ENCODE results near the gene OGT. TPM values are rescaled to one million over a fixed set of nuclear protein-coding genes. Genes with fewer than 3 reads are reported as not detected.
"Not testable (repeated sequence)": the region's sequence is repeated elsewhere in the genome, so short reads cannot be mapped to it uniquely, and the experiment has no call there.

Gene OGT
- total RNA-seq, 4 donors from 2014 or later, result 117 to 243 (median 144) TPM

- no peaks in the 10 kb centered on the region for H3K9me3 ChIP-seq
- no peaks in the 10 kb centered on the region for H3K27me3 ChIP-seq
Observed at GRCh38 chrX:71496476-71496875, 36.4 kb upstream of the OGT start.

DNA sequence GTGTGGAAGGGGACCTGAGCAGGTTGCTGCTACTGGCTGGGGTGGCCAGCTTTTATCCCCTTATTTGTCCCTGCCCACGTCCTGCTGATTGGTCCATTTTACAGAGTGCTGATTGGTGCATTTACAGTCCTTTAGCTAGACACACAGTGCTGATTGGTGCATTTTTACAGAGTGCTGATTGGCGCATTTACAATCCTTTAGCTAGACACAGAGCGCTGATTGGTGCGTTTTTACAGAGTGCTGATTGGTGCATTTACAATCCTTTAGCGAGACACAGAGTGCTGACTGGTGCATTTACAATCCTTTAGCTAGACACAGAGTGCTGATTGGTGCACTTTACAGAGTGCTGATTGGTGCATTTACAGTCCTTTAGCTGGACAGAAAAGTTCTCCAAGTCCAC is 30.8 kb upstream of the OGT start:
- DNase-seq; intact Hi-C loops (cut with DNase I; ENCODE audit: low total_unique reads); H3K4me3 ChIP-seq; H3K36me3 ChIP-seq; H3K4me1 ChIP-seq; H3K9me3 ChIP-seq; H3K27ac ChIP-seq; H3K27me3 ChIP-seq: not testable (repeated sequence)

More at GRCh38 chrX:71496476-71496875, 36.4 kb upstream of the OGT start:
- no peaks in the 10 kb centered on the region for H3K4me1 ChIP-seq
- no peaks in the 10 kb centered on the region for H3K36me3 ChIP-seq
- no peak for DNase-seq
- no peak overlapping the region for H3K4me3 ChIP-seq
- no peak overlapping the region for H3K27ac ChIP-seq
- intact Hi-C loops (cut with DNase I; ENCODE audit: low total_unique reads), result no loop called here
- TF ChIP-seq POLR2A (IDR thresholded peaks at IDR 0.05), result no peak
- no peak for TF ChIP-seq CTCF (IDR thresholded peaks at IDR 0.05)

DNA sequence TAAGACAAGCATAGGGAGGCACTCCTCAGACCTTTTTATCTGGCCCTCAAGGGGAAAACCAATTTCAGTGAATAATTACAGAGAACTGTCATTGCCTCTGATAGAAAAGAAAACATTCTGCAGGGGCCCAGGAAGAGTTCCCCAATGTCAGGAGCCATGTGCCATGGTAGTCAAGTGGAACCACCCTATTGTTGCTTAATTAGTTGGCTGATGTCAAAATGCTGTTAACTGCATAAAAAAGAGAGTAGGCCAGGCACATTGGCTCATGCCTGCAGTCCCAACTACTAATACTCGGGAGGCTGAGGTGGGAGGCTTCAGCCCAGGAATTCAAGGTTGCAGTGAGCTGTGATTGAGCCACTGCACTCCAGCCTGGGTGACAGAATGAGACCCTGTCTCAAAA is 28.6 kb upstream of the OGT start:
- Histone ChIP-seq H3K4me3 (no peak overlapping the region), H3K4me1 (no peaks in the 10 kb centered on the region), H3K9me3 (no peaks in the 10 kb centered on the region), H3K27ac (no peak overlapping the region), H3K27me3 (no peaks in the 10 kb centered on the region), H3K36me3 (no peaks in the 10 kb centered on the region)
- DNase-seq, result no peak
- no peak for TF ChIP-seq POLR2A (IDR thresholded peaks at IDR 0.05)
- no peak for TF ChIP-seq CTCF (IDR thresholded peaks at IDR 0.05)
- intact Hi-C loops (cut with DNase I; ENCODE audit: low total_unique reads), result no loop called here

DNA sequence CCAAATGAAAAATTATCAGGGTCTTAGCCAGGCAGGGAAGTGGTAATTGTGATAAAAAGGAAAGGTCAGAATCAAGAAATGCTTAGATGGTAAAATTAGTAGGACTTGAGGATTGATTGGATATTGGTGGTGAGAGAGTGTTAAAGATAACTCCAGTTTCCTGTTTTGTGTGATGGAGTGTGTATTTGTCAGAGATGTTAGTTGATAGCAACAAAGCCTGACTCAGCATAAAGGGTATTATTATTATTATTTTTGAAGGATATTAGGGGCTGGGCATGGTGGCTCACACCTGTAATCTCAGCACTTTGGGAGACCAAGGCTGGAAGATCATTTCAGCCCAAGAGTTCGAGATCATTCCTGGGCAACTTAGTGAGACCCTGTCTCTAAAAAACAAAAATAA is 23.6 kb upstream of the OGT start:
- DNase-seq, result no peak
- TF ChIP-seq POLR2A (IDR thresholded peaks at IDR 0.05) (no peak), CTCF (IDR thresholded peaks at IDR 0.05) (no peak)
- Histone ChIP-seq H3K4me3 (no peak overlapping the region), H3K27ac (no peak overlapping the region), H3K4me1 (no peaks in the 10 kb centered on the region), H3K36me3 (no peaks in the 10 kb centered on the region), H3K9me3 (no peaks in the 10 kb centered on the region), H3K27me3 (no peaks in the 10 kb centered on the region)
- intact Hi-C loops (cut with DNase I; ENCODE audit: low total_unique reads), result no loop called here

GRCh38 chrX:71510161-71510560 is 22.7 kb upstream of the OGT start:
- H3K27ac ChIP-seq, result no peak overlapping the region
- H3K9me3 ChIP-seq, result no peaks in the 10 kb centered on the region
- H3K4me1 ChIP-seq, result no peaks in the 10 kb centered on the region
- intact Hi-C loops (cut with DNase I; ENCODE audit: low total_unique reads), result no loop called here
- no peaks in the 10 kb centered on the region for H3K27me3 ChIP-seq
- H3K4me3 ChIP-seq, result no peak overlapping the region
- TF ChIP-seq POLR2A (IDR thresholded peaks at IDR 0.05) (no peak), CTCF (IDR thresholded peaks at IDR 0.05) (no peak)
- no peaks in the 10 kb centered on the region for H3K36me3 ChIP-seq
- DNase-seq, result no peak

DNA sequence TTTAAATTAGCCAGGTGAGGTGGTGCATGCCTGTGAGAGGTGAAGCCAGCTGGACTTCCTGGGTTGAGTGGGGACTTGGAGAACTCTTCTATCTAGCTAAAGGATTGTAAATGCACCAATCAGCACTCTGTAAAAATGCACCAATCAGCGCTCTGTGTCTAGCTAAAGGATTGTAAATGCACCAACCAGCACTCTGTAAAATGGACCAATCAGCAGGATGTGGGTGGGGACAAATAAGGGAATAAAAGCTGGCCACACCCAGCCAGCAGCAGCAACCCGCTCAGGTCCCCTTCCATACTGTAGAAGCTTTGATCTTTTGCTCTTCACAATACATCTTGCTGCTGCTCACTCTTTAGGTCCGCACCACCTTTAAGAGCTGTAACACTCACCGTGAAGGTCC is 19.2 kb upstream of the OGT start:
- DNase-seq; H3K4me1 ChIP-seq; H3K4me3 ChIP-seq; H3K27me3 ChIP-seq; intact Hi-C loops (cut with DNase I; ENCODE audit: low total_unique reads); H3K36me3 ChIP-seq; H3K9me3 ChIP-seq; H3K27ac ChIP-seq: not testable (repeated sequence)
